Measurements from ENCODE around the gene CD320. TPM values are rescaled to one million over a fixed set of nuclear protein-coding genes. Genes with fewer than 3 reads are reported as not detected.

The CD320 gene
- total and polyA plus RNA-seq, 10 of the 15 experiments (the other 5 are each of a cell fraction or from before 2014, with no cell fraction given), result 1.1 to 134 (median 46.5) TPM

- FAIRE-seq (no peak), ATAC-seq (no peak), DNase-seq (ENCODE audit: low read depth, low spot score) (no peak)
- TSS peak; percentile 77 for BruUV-seq (replicated peaks)
- H3K4me2 ChIP-seq (ENCODE audit: control insufficient read depth, insufficient read depth), result peak overlapping the region; percentile 78
- CTCF ChIA-PET, result no interaction called here
- intact Hi-C loops (cut with micrococcal nuclease; ENCODE audit: unreplicated experiment) (no loop called here), in situ Hi-C loops (cut with MboI) (loop anchor here (5.0 kb wide), 1 partner anchor 37 kb away; no protein-coding TSS in a partner anchor)
- H2AFZ ChIP-seq (ENCODE audit: control insufficient read depth, low read depth, low read length), result no peak overlapping the region
- H3K9ac ChIP-seq (ENCODE audit: control insufficient read depth, insufficient read depth, low read length), result no peak overlapping the region; the same call in 1 of the 2 replicates
- H3K4me1 ChIP-seq (ENCODE audit: control insufficient read depth, insufficient read depth, low read length), result peaks cover 11% of the 10 kb centered on the region
- H3K27me3 ChIP-seq (replicated peaks in 1 of 2; ENCODE audit: control insufficient read depth in 2 of 2, insufficient read depth in 2 of 2, low read length in 1 of 2), result no peaks in the 10 kb centered on the region
- no peaks in the 10 kb centered on the region for H4K20me1 ChIP-seq (ENCODE audit: control insufficient read depth, insufficient read depth)
- POLR2A ChIA-PET, result interaction anchor here (1.0 kb wide), 1 partner anchor 42 kb away, joined by 9 read pairs; no protein-coding TSS in a partner anchor
- SMC1A ChIA-PET (ENCODE audit: uncharacterized antibody, unreplicated experiment), result no interaction called here
- H3K27ac ChIP-seq (ENCODE audit: control insufficient read depth, insufficient read depth), result no peak overlapping the region
- H3K36me3 ChIP-seq (ENCODE audit: control insufficient read depth in 2 of 2, insufficient read depth in 2 of 2, low read length in 1 of 2), result peaks cover 9 to 12% of the 10 kb centered on the region in 2 experiments; a peak in 3 of 4 replicates
- RAD21 ChIA-PET (ENCODE audit: unreplicated experiment), result no interaction called here
- peak overlapping the region; percentile 91; the same call in 1 of the 2 replicates for H3K4me3 ChIP-seq
- H3K9me3 ChIP-seq (replicated peaks; ENCODE audit: control insufficient read depth, insufficient read depth, low read length), result no peaks in the 10 kb centered on the region
- peaks cover 21% of the 10 kb centered on the region for H3K79me2 ChIP-seq (ENCODE audit: control insufficient read depth, insufficient read depth, low read length)
- 79% methylated on average over 17 of the region's 17 CpGs for WGBS (ENCODE audit: insufficient coverage, insufficient replicate concordance, low lambda C conversion rate, missing lambda C conversion rate)
- TF ChIP-seq SUZ12 (IDR thresholded peaks at IDR 0.05; ENCODE audit: unreplicated experiment) (no peak), CBX3 (IDR thresholded peaks at IDR 0.05; ENCODE audit: borderline replicate concordance, low read depth) (no peak), PRDM15 (CRISPR knock-in tag; IDR thresholded peaks at IDR 0.05) (no peak), CREM (IDR thresholded peaks at IDR 0.05; ENCODE audit: low read depth) (no peak), KDM1A (IDR thresholded peaks at IDR 0.05; ENCODE audit: borderline replicate concordance) (no peak), EZH2 (IDR thresholded peaks at IDR 0.05; ENCODE audit: borderline replicate concordance, control insufficient read depth, low read depth, low read length) (no peak), WRNIP1 (IDR thresholded peaks at IDR 0.05; ENCODE audit: borderline replicate concordance, low read depth, low read length) (no peak), ZSCAN29 (IDR thresholded peaks at IDR 0.05) (no peak), USF2 (IDR thresholded peaks at IDR 0.05; ENCODE audit: borderline replicate concordance, low read depth, low read length) (no peak), SIX5 (IDR thresholded peaks at IDR 0.05; ENCODE audit: low read depth, low read length, severe bottlenecking) (no peak), PBX3 (IDR thresholded peaks at IDR 0.05; ENCODE audit: insufficient replicate concordance, low read depth, low read length) (no peak), ESRRA (IDR thresholded peaks at IDR 0.05; ENCODE audit: low read length) (no peak), TARDBP (IDR thresholded peaks at IDR 0.05; ENCODE audit: borderline replicate concordance) (no peak), MTA2 (IDR thresholded peaks at IDR 0.05; ENCODE audit: low read depth) (no peak), POLR2AphosphoS5 (IDR thresholded peaks at IDR 0.05; ENCODE audit: low read length) (no peak), YY1 (IDR thresholded peaks at IDR 0.05; ENCODE audit: low read depth, low read length) (no peak), ZNF622 (IDR thresholded peaks at IDR 0.05) (no peak), ATF3 (IDR thresholded peaks at IDR 0.05; ENCODE audit: borderline replicate concordance, extremely low read depth, low read depth, low read length) (no peak), IRF3 (IDR thresholded peaks at IDR 0.05) (no peak)
These were observed 733 bp upstream of the CD320 start for GRCh38 chr19:8308891-8309291.
